SH-SY5Y (cell line): ENCODE measurements around the gene SLC49A3.

ENCODE experiments used
- GATA2 ChIP-seq: IDR thresholded peaks from 2 replicates; pipeline ENCODE4 v1.6.1; 2011; ENCODE audit warnings: mild to moderate bottlenecking, low read depth, low read length
- GATA3 ChIP-seq: IDR thresholded peaks from 2 replicates; pipeline ENCODE4 v1.6.1; 2011; ENCODE audit warnings: low read depth, mild to moderate bottlenecking, low read length, moderate library complexity

DNA sequence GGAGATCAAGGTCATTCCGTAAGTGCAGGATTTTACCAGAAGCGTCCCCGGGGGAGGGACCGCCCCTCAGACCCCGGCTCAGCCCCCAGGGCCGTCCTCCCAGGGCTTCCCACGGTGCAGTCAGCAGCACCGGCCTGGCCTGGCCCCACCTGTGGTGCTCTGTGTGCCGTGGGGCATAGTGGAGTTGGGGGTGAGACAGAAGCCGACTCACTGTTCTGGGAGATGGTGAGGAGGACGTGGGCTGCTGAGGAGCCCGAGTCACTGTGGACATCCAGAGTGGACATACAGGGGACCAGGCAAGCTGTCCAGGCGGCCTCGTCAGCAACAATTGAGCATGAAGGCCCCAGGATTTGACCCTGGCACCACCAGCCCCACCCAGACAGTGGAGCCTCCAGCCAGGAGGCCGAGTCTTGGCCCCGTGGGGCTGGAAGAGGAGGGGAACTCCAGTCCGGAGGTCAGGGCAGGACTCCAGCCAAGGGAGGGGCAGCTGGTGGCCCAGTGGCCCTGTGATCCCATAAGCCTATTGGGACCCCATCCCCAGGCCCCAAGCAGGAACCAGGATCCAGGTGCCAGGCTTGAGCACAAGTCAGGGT, 34.0 kb downstream of the SLC49A3 start:
- TF ChIP-seq GATA2: no peak
- no peak for TF ChIP-seq GATA3
